ENCODE measurements around the gene BGLAP.

DNA sequence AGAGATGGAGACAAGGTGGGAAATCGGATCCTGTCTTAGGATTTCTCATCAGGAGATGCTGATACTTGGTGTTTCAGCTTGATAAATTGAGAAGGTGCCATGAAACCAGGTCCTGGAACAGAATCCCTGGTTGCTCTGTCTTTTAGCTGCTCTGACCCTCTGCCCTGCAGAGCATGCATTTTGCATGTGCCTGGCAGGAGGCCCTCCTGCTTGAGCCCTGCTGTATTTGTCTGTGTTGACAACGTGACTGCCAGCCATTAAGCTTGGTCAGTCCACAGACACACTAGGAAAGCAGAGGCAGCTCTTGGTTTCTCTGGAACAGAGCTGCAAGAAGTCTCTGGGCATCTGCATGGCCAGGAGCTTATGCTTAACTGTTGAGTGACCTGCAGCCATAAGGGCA is 45.5 kb upstream of the BGLAP start:
- TF ChIP-seq, protein P1, sequence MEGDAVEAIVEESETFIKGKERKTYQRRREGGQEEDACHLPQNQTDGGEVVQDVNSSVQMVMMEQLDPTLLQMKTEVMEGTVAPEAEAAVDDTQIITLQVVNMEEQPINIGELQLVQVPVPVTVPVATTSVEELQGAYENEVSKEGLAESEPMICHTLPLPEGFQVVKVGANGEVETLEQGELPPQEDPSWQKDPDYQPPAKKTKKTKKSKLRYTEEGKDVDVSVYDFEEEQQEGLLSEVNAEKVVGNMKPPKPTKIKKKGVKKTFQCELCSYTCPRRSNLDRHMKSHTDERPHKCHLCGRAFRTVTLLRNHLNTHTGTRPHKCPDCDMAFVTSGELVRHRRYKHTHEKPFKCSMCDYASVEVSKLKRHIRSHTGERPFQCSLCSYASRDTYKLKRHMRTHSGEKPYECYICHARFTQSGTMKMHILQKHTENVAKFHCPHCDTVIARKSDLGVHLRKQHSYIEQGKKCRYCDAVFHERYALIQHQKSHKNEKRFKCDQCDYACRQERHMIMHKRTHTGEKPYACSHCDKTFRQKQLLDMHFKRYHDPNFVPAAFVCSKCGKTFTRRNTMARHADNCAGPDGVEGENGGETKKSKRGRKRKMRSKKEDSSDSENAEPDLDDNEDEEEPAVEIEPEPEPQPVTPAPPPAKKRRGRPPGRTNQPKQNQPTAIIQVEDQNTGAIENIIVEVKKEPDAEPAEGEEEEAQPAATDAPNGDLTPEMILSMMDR (IDR thresholded peaks at IDR 0.05; ENCODE audit: low read depth, low read length, poor library complexity, severe bottlenecking), result no peak
- no peak for TF ChIP-seq EZH2phosphoT487 (IDR thresholded peaks at IDR 0.05; ENCODE audit: borderline replicate concordance, low read length)
